ENCODE data around the gene ALDH1A2.
"Not testable (repeated sequence)": the region's sequence is repeated elsewhere in the genome, so short reads cannot be mapped to it uniquely, and the experiment has no call there.

ALDH1A2 gene

GRCh38 chr15:58065445-58066041 is at the start of gene ALDH1A2:
ALDH1A2 (minus strand) TSS chr15:58065711; CDS start chr15:58065650, 61 bp downstream.
- DNase-seq = no peak

- DNase-seq = no peak
Measured at GRCh38 chr15:58114812-58115211, 49.3 kb upstream of the ALDH1A2 start.

- no peak for DNase-seq
Measured at GRCh38 chr15:58114388-58114787, 48.9 kb upstream of the ALDH1A2 start.

- not testable (repeated sequence) for DNase-seq
Measured at GRCh38 chr15:58113358-58113757, 47.8 kb upstream of the ALDH1A2 start.

GRCh38 chr15:58111718-58112104 is 46.2 kb upstream of the ALDH1A2 start:
- no peak for DNase-seq

GRCh38 chr15:58110999-58111717 is 45.6 kb upstream of the ALDH1A2 start:
- DNase-seq = no peak

GRCh38 chr15:58109419-58109818 is 43.9 kb upstream of the ALDH1A2 start:
- no peak for DNase-seq

- no peak for DNase-seq
Measured at GRCh38 chr15:58108117-58108516, 42.6 kb upstream of the ALDH1A2 start.

GRCh38 chr15:58103482-58103881 is 38.0 kb upstream of the ALDH1A2 start:
- no peak for DNase-seq

GRCh38 chr15:58096529-58097084 is 31.1 kb upstream of the ALDH1A2 start:
- DNase-seq = no peak

GRCh38 chr15:58095415-58095814 is 29.9 kb upstream of the ALDH1A2 start:
- no peak for DNase-seq

- DNase-seq = no peak
Measured at GRCh38 chr15:58087871-58088270, 22.4 kb upstream of the ALDH1A2 start.

GRCh38 chr15:58086491-58086890 is 21.0 kb upstream of the ALDH1A2 start:
- no peak for DNase-seq

- DNase-seq = no peak
Measured at GRCh38 chr15:58083526-58083925, 18.0 kb upstream of the ALDH1A2 start.

- DNase-seq = no peak
Measured at GRCh38 chr15:58081891-58082290, 16.4 kb upstream of the ALDH1A2 start.

GRCh38 chr15:58081456-58081855 is 15.9 kb upstream of the ALDH1A2 start:
- DNase-seq = no peak

- DNase-seq = not testable (repeated sequence)
Measured at GRCh38 chr15:58080959-58081358, 15.4 kb upstream of the ALDH1A2 start.

GRCh38 chr15:58080398-58080797 is 14.9 kb upstream of the ALDH1A2 start:
- DNase-seq = no peak

- no peak for DNase-seq
Measured at GRCh38 chr15:58078591-58078990, 13.1 kb upstream of the ALDH1A2 start.

GRCh38 chr15:58077427-58077826 is 11.9 kb upstream of the ALDH1A2 start:
- no peak for DNase-seq

GRCh38 chr15:58074452-58074851 is 8.9 kb upstream of the ALDH1A2 start:
- DNase-seq = no peak

GRCh38 chr15:58070801-58071418 is 5.4 kb upstream of the ALDH1A2 start:
- DNase-seq = peak; percentile 41

GRCh38 chr15:58069008-58069407 is 3.5 kb upstream of the ALDH1A2 start:
- no peak for DNase-seq
